WERI-Rb-1 (cell line): ENCODE measurements around the gene TTC8.

Experiments used
- DNase-seq: peaks from one replicate; pipeline ENCODE4 v3.0.0-alpha.2; 2020
- H3K27ac ChIP-seq: fragments of 250-450 bp; sonication (Bioruptor Pico); 2 replicates; pipeline ENCODE4 v1.5.1; 2020; ENCODE audit warnings: mild to moderate bottlenecking, moderate library complexity
- H3K27me3 ChIP-seq: fragments of 250-450 bp; sonication (Bioruptor Pico); 2 replicates; pipeline ENCODE4 v1.5.1; 2021; ENCODE audit warnings: mild to moderate bottlenecking, low read depth, moderate library complexity; ENCODE audit not compliant: insufficient read depth, severe bottlenecking
- H3K36me3 ChIP-seq: fragments of 250-450 bp; sonication (Bioruptor Pico); 2 replicates; pipeline ENCODE4 v1.5.1; 2020; ENCODE audit warnings: mild to moderate bottlenecking, moderate library complexity
- H3K4me3 ChIP-seq: 2 replicates; pipeline ENCODE4 v1.5.1; 2011; ENCODE audit warnings: low read depth, mild to moderate bottlenecking, control low read depth, low read length
- H3K9me3 ChIP-seq: fragments of 250-450 bp; sonication (Bioruptor Pico); 2 replicates; pipeline ENCODE4 v1.5.1; 2021; ENCODE audit warnings: mild to moderate bottlenecking, moderate library complexity; ENCODE audit not compliant: severe bottlenecking
- TF ChIP-seq, protein P1 (sequence below): IDR thresholded peaks from 2 replicates; pipeline ENCODE4 v1.5.1; 2011; ENCODE audit warnings: low read depth, mild to moderate bottlenecking, control low read depth, inconsistent platforms, low read length

Gene TTC8

DNA sequence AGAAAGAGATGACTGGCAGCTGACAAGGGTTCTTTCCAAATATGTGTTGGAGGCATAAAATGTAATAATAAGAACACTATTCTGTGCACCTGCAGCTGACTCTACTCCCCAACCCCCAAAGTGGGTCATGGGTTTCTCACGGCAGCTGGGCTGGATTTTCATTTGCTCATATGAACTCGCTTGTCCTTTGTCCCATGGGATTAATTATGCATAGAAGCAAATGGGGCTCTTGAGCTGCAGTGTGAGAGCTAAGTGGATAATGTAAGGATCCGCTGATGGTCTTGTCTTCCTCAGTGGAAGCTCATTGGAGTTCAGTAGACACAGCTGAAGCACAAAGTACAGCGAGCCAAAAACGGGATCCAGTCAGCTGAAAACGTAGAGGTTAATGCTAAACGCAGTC, 46.3 kb downstream of the TTC8 start:
- H3K36me3 ChIP-seq, result peaks cover 32% of the 10 kb centered on the region
- no peaks in the 10 kb centered on the region for H3K9me3 ChIP-seq
- H3K4me3 ChIP-seq, result no peak overlapping the region
- H3K27ac ChIP-seq, result peak overlapping the region; percentile 51; the same call in 1 of the 2 replicates
- DNase-seq, result peak; percentile 53
- H3K27me3 ChIP-seq, result no peaks in the 10 kb centered on the region
- TF ChIP-seq, protein P1, sequence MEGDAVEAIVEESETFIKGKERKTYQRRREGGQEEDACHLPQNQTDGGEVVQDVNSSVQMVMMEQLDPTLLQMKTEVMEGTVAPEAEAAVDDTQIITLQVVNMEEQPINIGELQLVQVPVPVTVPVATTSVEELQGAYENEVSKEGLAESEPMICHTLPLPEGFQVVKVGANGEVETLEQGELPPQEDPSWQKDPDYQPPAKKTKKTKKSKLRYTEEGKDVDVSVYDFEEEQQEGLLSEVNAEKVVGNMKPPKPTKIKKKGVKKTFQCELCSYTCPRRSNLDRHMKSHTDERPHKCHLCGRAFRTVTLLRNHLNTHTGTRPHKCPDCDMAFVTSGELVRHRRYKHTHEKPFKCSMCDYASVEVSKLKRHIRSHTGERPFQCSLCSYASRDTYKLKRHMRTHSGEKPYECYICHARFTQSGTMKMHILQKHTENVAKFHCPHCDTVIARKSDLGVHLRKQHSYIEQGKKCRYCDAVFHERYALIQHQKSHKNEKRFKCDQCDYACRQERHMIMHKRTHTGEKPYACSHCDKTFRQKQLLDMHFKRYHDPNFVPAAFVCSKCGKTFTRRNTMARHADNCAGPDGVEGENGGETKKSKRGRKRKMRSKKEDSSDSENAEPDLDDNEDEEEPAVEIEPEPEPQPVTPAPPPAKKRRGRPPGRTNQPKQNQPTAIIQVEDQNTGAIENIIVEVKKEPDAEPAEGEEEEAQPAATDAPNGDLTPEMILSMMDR, result no peak

- Histone ChIP-seq H3K36me3 (peaks cover 32% of the 10 kb centered on the region), H3K9me3 (no peaks in the 10 kb centered on the region)
- TF ChIP-seq, protein P1, result no peak
These were observed 47.0 kb downstream of the TTC8 start for GRCh38 chr14:88871429-88871828.

DNA sequence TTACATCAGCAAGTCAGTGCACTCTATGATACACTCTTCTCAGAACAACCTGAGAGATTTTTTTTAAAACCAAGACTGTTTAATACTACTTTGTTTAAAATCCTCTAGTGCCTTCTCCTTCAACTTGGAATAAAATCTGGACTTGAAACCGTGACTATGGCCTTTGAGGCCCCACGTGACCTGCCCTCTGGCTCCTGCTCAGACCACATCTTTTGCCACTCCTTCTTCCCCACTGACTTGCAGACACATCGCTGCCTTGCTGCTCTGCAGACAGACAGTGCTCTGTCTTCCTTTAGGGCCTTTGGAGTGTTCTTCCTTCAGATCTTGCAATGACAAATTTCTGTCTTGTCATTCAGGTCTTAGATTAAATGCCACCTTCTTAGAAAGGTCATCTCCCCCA, 48.5 kb downstream of the TTC8 start:
- Histone ChIP-seq H3K36me3 (peaks cover 35% of the 10 kb centered on the region), H3K27ac (no peak overlapping the region), H3K4me3 (no peak overlapping the region), H3K9me3 (no peaks in the 10 kb centered on the region), H3K27me3 (no peaks in the 10 kb centered on the region)
- no peak for DNase-seq
- TF ChIP-seq, protein P1, result no peak

More at GRCh38 chr14:88871429-88871828, 47.0 kb downstream of the TTC8 start:
- no peak overlapping the region for H3K4me3 ChIP-seq
- H3K27me3 ChIP-seq, result no peaks in the 10 kb centered on the region
- H3K27ac ChIP-seq, result no peak overlapping the region; the same call in 1 of the 2 replicates
- no peak for DNase-seq

DNA sequence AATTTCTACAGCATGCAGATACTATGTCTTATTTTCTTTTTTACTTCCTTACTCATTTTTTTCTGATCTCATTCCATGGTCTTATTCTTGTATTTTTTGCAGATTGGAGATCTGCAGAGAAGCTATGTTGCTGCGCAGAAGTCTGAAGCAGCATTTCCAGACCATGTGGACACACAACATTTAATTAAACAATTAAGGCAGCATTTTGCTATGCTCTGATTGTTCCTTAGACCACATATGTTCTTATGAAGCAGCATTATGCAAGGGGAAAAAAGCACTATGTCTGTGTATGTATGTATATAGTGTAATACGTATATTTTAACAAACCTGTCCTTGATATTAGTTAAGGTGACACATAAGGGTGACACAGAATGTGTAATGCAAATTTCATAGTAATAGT, 52.7 kb downstream of the TTC8 start:
- peaks cover 41% of the 10 kb centered on the region for H3K36me3 ChIP-seq
- no peak for DNase-seq
- peaks cover 9% of the 10 kb centered on the region for H3K9me3 ChIP-seq
- H3K4me3 ChIP-seq, result no peak overlapping the region
- H3K27me3 ChIP-seq, result no peaks in the 10 kb centered on the region
- TF ChIP-seq, protein P1, result no peak
- H3K27ac ChIP-seq, result no peak overlapping the region

- Histone ChIP-seq H3K9me3 (peaks cover 16% of the 10 kb centered on the region), H3K27ac (no peak overlapping the region), H3K4me3 (no peak overlapping the region), H3K27me3 (no peaks in the 10 kb centered on the region), H3K36me3 (peaks cover 29% of the 10 kb centered on the region)
- DNase-seq, result no peak
- TF ChIP-seq, protein P1, result no peak
These were observed 54.6 kb downstream of the TTC8 start for GRCh38 chr14:88879022-88879421.

DNA sequence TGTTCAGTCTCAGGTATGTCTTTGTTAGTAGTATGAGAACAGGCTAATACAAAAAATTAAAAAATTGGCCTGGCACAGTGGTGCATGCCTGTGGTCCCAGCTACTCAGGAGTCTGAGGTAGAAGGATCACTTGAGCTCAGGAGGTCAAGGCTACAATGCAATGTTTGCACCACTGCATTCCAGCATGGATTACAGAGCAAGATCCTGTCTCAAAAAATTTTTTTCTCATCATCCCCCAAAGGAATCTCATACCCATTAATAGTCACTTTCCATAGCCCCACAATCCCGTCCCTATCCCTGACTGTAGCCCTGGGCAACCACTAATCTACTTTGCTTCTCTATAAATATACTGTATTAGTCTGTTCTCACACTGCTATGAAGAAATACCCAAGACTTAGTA, 57.8 kb downstream of the TTC8 start:
- TF ChIP-seq, protein P1, result no peak

More for the DNA sequence above, 57.8 kb downstream of the TTC8 start:
- Histone ChIP-seq H3K9me3 (peaks cover 16% of the 10 kb centered on the region), H3K4me3 (no peak overlapping the region), H3K36me3 (peaks cover 25% of the 10 kb centered on the region), H3K27me3 (no peaks in the 10 kb centered on the region), H3K27ac (no peak overlapping the region)
- DNase-seq, result no peak
